CD4-positive, alpha-beta memory T cell (primary cell): ENCODE data around the gene UNC5A. TPM values are rescaled to one million over a fixed set of nuclear protein-coding genes. Genes with fewer than 3 reads are reported as not detected.

ENCODE experiments used
- CTCF ChIA-PET: fragments of 350-600 bp; sonication (Branson Sonifier 250); formaldehyde crosslinking; loops from one replicate; lab custom pipeline; 2021; ENCODE audit warnings: inconsistent platforms; ENCODE audit not compliant: partially characterized antibody; lab: Charles Lee
- POLR2A ChIA-PET: fragments of 350-600 bp; sonication (Branson Sonifier 250); formaldehyde crosslinking; loops from one replicate; lab custom pipeline; 2021; ENCODE audit not compliant: partially characterized antibody; lab: Charles Lee
- DNase-seq, 5 donors: peaks; one replicate each; pipeline versions ENCODE4 v3.0.0 to v3.0.0-alpha.2; 2020 to 2022; ENCODE audit warnings: mixed read lengths in 1 of 5
- H3K27ac ChIP-seq: one replicate; pipeline ENCODE4 v1.7.0; 2013; ENCODE audit warnings: low read depth, low read length
- H3K27me3 ChIP-seq: 2 replicates; pipeline ENCODE4 v1.7.0; 2013; ENCODE audit warnings: mild to moderate bottlenecking, low read length, moderate library complexity; ENCODE audit not compliant: insufficient read depth
- H3K36me3 ChIP-seq: 2 replicates; pipeline ENCODE4 v1.7.0; 2013; ENCODE audit warnings: mild to moderate bottlenecking, low read length, moderate library complexity; ENCODE audit not compliant: insufficient read depth
- H3K4me1 ChIP-seq: 2 replicates; pipeline ENCODE4 v1.7.0; 2013; ENCODE audit warnings: mild to moderate bottlenecking, low read length, moderate library complexity; ENCODE audit not compliant: insufficient read depth
- H3K4me3 ChIP-seq, 2 donors: one replicate each; pipeline ENCODE4 v1.7.0; 2013; ENCODE audit warnings: low read length in 2 of 2, mild to moderate bottlenecking in 1 of 2
- H3K9me3 ChIP-seq, 2 donors: one replicate each; pipeline ENCODE4 v1.7.0; 2013; ENCODE audit warnings: low read length in 2 of 2, control low read depth in 1 of 2; ENCODE audit not compliant: control insufficient read depth in 1 of 2
- H3K27ac Mint-ChIP-seq, 7 donors: one replicate each; pipeline ENCODE4 v1.8.0; 2020 to 2021; ENCODE audit warnings: mixed read lengths in 7 of 7, mild to moderate bottlenecking in 6 of 7, inconsistent platforms in 3 of 7, moderate library complexity in 3 of 7
- H3K27me3 Mint-ChIP-seq, 2 donors: one replicate each; pipeline ENCODE4 v1.8.0; 2020 to 2021; ENCODE audit warnings: mixed read lengths in 2 of 2
- H3K36me3 Mint-ChIP-seq, 2 donors: one replicate each; pipeline ENCODE4 v1.8.0; 2020 to 2021; ENCODE audit warnings: mixed read lengths in 2 of 2, inconsistent platforms in 1 of 2, mild to moderate bottlenecking in 1 of 2
- H3K4me1 Mint-ChIP-seq, 4 donors: one replicate each; pipeline ENCODE4 v1.8.0; 2020 to 2021; ENCODE audit warnings: mixed read lengths in 4 of 4, mild to moderate bottlenecking in 1 of 4
- H3K4me3 Mint-ChIP-seq, 8 donors: one replicate each; pipeline ENCODE4 v1.8.0; 2020 to 2021; ENCODE audit warnings: mixed read lengths in 8 of 8, mild to moderate bottlenecking in 7 of 8, moderate library complexity in 6 of 8, inconsistent platforms in 3 of 8
- H3K9me3 Mint-ChIP-seq, 8 donors: one replicate each; pipeline ENCODE4 v1.8.0; 2020 to 2021; ENCODE audit warnings: mixed read lengths in 8 of 8, mild to moderate bottlenecking in 5 of 8, inconsistent platforms in 3 of 8, moderate library complexity in 1 of 8
- intact Hi-C: fragments of 100-400 bp; cut with micrococcal nuclease; formaldehyde crosslinking; loops from one replicate; pipeline ENCODE4 v1.15.1; 2023
- polyA plus RNA-seq, 2 donors: library from polyadenylated mRNA; unstranded; fragments of 300-500 nt; fragmentation: Illumina TruSeq; gene quantifications; one replicate each; pipeline ENCODE4 v1.2.3, GENCODE V29; 2021
- total RNA-seq, 2 experiments: library from RNA; stranded (reverse); gene quantifications; one replicate each; pipeline ENCODE4 v1.2.3, GENCODE V29; 2021

UNC5A gene
- total and polyA plus RNA-seq, 4 experiments from 2014 or later = not detected

GRCh38 chr5:176878906-176879662, 68.7 kb downstream of the UNC5A start:
- peaks cover 9% of the 10 kb centered on the region for H3K27me3 ChIP-seq
- intact Hi-C loops = no loop called here
- no peak overlapping the region for H3K27ac Mint-ChIP-seq
- no peak overlapping the region for H3K4me3 Mint-ChIP-seq
- CTCF ChIA-PET = no interaction called here
- H3K27me3 Mint-ChIP-seq = peaks cover 14 to 28% of the 10 kb centered on the region in 2 donors
- peaks cover 0 to 2% (median 0%) of the 10 kb centered on the region in 8 donors for H3K9me3 Mint-ChIP-seq
- H3K27ac ChIP-seq = no peak overlapping the region
- H3K4me1 ChIP-seq = peaks cover 4% of the 10 kb centered on the region
- no peaks in the 10 kb centered on the region for H3K9me3 ChIP-seq
- H3K36me3 ChIP-seq = no peaks in the 10 kb centered on the region
- no peak overlapping the region for H3K4me3 ChIP-seq
- H3K4me1 Mint-ChIP-seq = peaks cover 4 to 14% (median 7%) of the 10 kb centered on the region in 4 donors
- no peak for DNase-seq
- POLR2A ChIA-PET = no interaction called here
- no peaks in the 10 kb centered on the region for H3K36me3 Mint-ChIP-seq

- no peak overlapping the region for H3K4me3 Mint-ChIP-seq
- H3K9me3 Mint-ChIP-seq = peaks cover 0 to 2% (median 0%) of the 10 kb centered on the region in 8 donors
- no peaks in the 10 kb centered on the region for H3K36me3 ChIP-seq
Observed at GRCh38 chr5:176879663-176880361, 69.5 kb downstream of the UNC5A start.

GRCh38 chr5:176880366-176881020, 70.1 kb downstream of the UNC5A start:
- Histone ChIP-seq H3K4me1 (peaks cover 4% of the 10 kb centered on the region), H3K4me3 (no peak overlapping the region), H3K36me3 (no peaks in the 10 kb centered on the region), H3K27me3 (peaks cover 9% of the 10 kb centered on the region), H3K27ac (no peak overlapping the region), H3K9me3 (no peaks in the 10 kb centered on the region)
- POLR2A ChIA-PET = no interaction called here
- Mint-ChIP-seq H3K4me3 (no peak overlapping the region), H3K27me3 (peaks cover 6 to 26% of the 10 kb centered on the region in 2 donors), H3K4me1 (peaks cover 7 to 13% (median 7%) of the 10 kb centered on the region in 4 donors), H3K27ac (no peak overlapping the region), H3K9me3 (peaks cover 0 to 2% (median 0%) of the 10 kb centered on the region in 8 donors), H3K36me3 (no peaks in the 10 kb centered on the region)
- no peak for DNase-seq
- intact Hi-C loops = no loop called here
- CTCF ChIA-PET = no interaction called here

More at GRCh38 chr5:176879663-176880361, 69.5 kb downstream of the UNC5A start:
- DNase-seq = no peak
- Mint-ChIP-seq H3K27me3 (peaks cover 13 to 28% of the 10 kb centered on the region in 2 donors), H3K27ac (no peak overlapping the region), H3K36me3 (no peaks in the 10 kb centered on the region), H3K4me1 (peaks cover 5 to 14% (median 9%) of the 10 kb centered on the region in 4 donors)
- no peak overlapping the region for H3K4me3 ChIP-seq
- no peak overlapping the region for H3K27ac ChIP-seq
- H3K27me3 ChIP-seq = peaks cover 9% of the 10 kb centered on the region
- peaks cover 4% of the 10 kb centered on the region for H3K4me1 ChIP-seq
- intact Hi-C loops = no loop called here
- ChIA-PET CTCF (no interaction called here), POLR2A (no interaction called here)
- H3K9me3 ChIP-seq = no peaks in the 10 kb centered on the region

GRCh38 chr5:176881021-176881749, 70.8 kb downstream of the UNC5A start:
- no peaks in the 10 kb centered on the region for H3K36me3 ChIP-seq
- intact Hi-C loops = no loop called here
- no peaks in the 10 kb centered on the region for H3K4me1 ChIP-seq
- H3K4me3 Mint-ChIP-seq = no peak overlapping the region
- peaks cover 2 to 19% of the 10 kb centered on the region in 2 donors for H3K27me3 Mint-ChIP-seq
- DNase-seq = no peak
- peaks cover 9% of the 10 kb centered on the region for H3K27me3 ChIP-seq
- H3K36me3 Mint-ChIP-seq = no peaks in the 10 kb centered on the region
- H3K27ac Mint-ChIP-seq = no peak overlapping the region
- POLR2A ChIA-PET = no interaction called here
- no peak overlapping the region for H3K4me3 ChIP-seq
- no peaks in the 10 kb centered on the region for H3K9me3 Mint-ChIP-seq
- CTCF ChIA-PET = no interaction called here
- no peak overlapping the region for H3K27ac ChIP-seq
- H3K4me1 Mint-ChIP-seq = peaks cover under 1 to 6% (median 3%) of the 10 kb centered on the region in 4 donors
- no peaks in the 10 kb centered on the region for H3K9me3 ChIP-seq

GRCh38 chr5:176881816-176882566, 71.6 kb downstream of the UNC5A start:
- H3K4me3 Mint-ChIP-seq = peak overlapping the region in 1 of 8 donors; percentile 55
- H3K4me1 Mint-ChIP-seq = peaks cover 0 to 5% (median 2%) of the 10 kb centered on the region in 4 donors
- H3K27ac ChIP-seq = no peak overlapping the region
- H3K27me3 ChIP-seq = peaks cover 2% of the 10 kb centered on the region
- H3K36me3 ChIP-seq = no peaks in the 10 kb centered on the region
- no peak overlapping the region for H3K27ac Mint-ChIP-seq
- CTCF ChIA-PET = no interaction called here
- H3K36me3 Mint-ChIP-seq = no peaks in the 10 kb centered on the region
- H3K9me3 Mint-ChIP-seq = no peaks in the 10 kb centered on the region
- DNase-seq = no peak
- POLR2A ChIA-PET = no interaction called here
- intact Hi-C loops = no loop called here
- H3K27me3 Mint-ChIP-seq = peaks cover 0 to 16% of the 10 kb centered on the region in 2 donors
- no peak overlapping the region for H3K4me3 ChIP-seq
- H3K9me3 ChIP-seq = no peaks in the 10 kb centered on the region
- H3K4me1 ChIP-seq = no peaks in the 10 kb centered on the region

DNA sequence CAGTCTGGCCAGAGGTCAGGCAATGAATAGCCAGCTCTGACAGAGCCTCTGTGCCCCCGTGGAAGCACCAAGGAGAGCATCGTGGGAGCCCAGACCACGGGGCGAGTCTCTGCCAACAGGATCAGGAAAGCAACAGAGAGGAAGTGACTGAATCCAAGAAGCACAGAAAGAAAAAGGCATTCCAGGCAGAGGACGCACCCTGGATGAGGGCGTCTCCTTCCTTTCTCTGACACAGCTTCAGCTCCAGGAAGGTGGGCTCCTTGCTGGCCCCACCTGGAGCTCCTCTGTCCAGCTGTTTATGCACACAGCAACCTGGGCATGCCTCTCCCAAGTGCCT, 72.2 kb downstream of the UNC5A start:
- Histone ChIP-seq H3K27me3 (no peaks in the 10 kb centered on the region), H3K4me3 (no peak overlapping the region), H3K9me3 (no peaks in the 10 kb centered on the region), H3K27ac (no peak overlapping the region), H3K36me3 (no peaks in the 10 kb centered on the region), H3K4me1 (no peaks in the 10 kb centered on the region)
- POLR2A ChIA-PET = no interaction called here
- CTCF ChIA-PET = no interaction called here
- Mint-ChIP-seq H3K36me3 (no peaks in the 10 kb centered on the region), H3K27me3 (peaks cover 0 to 16% of the 10 kb centered on the region in 2 donors), H3K4me1 (peaks cover 0 to 5% (median 2%) of the 10 kb centered on the region in 4 donors), H3K27ac (no peak overlapping the region), H3K9me3 (no peaks in the 10 kb centered on the region), H3K4me3 (peak overlapping the region in 1 of 8 donors; percentile 55)
- intact Hi-C loops = no loop called here
- no peak for DNase-seq
